SK-N-SH (cell line): Measurements from ENCODE around the gene TMEM150A. TPM values are rescaled to one million over a fixed set of nuclear protein-coding genes. Genes with fewer than 3 reads are reported as not detected.

Experiments
- CTCF ChIA-PET: fragments of 300-600, 350-600 bp; formaldehyde crosslinking; extraction: SDS; loops from one replicate; lab custom pipeline; 2021; lab: Yijun Ruan, JAX
- POLR2A ChIA-PET: fragments of 350-600 bp; sonication (Branson Sonifier 250); formaldehyde crosslinking; extraction: SDS; loops from one replicate; lab custom pipeline; 2020; ENCODE audit warnings: antibody characterized with exemption, inconsistent platforms; lab: Yijun Ruan, JAX
- DNase-seq: peaks from one replicate; pipeline ENCODE4 v3.0.0; 2012
- H2AFZ ChIP-seq: fragments of 200-600 bp; sonication (generic); 2 replicates; pipeline ENCODE4 v1.8.1; 2016; ENCODE audit warnings: antibody characterized with exemption, mild to moderate bottlenecking, low read depth
- H3F3A ChIP-seq: fragments of 200-600 bp; sonication (generic); replicated peaks from 2 replicates; pipeline ENCODE3; 2016; ENCODE audit warnings: antibody characterized with exemption, mild to moderate bottlenecking; ENCODE audit not compliant: insufficient read depth
- H3K27ac ChIP-seq, 2 experiments: fragments of 200-500 bp in 1 of 2; fragments of 200-600 bp in 1 of 2; sonication (Bioruptor generic) in 1 of 2; sonication (generic), shearing (Covaris generic) in 1 of 2; 2 replicates each; pipeline versions ENCODE4 v1.5.1 to v1.6.1; 2014 to 2016; ENCODE audit warnings: low read depth in 2 of 2, inconsistent platforms in 1 of 2, low read length in 1 of 2, mild to moderate bottlenecking in 1 of 2, mixed read lengths in 1 of 2
- H3K27me3 ChIP-seq: fragments of 200-600 bp; sonication (generic), shearing (Covaris generic); 2 replicates; pipeline ENCODE4 v1.6.1; 2016; ENCODE audit warnings: mixed run types; ENCODE audit not compliant: insufficient read depth
- H3K36me3 ChIP-seq, 2 experiments: fragments of 200-500 bp in 1 of 2; fragments of 200-600 bp in 1 of 2; sonication (Bioruptor generic) in 1 of 2; sonication (generic) in 1 of 2; replicated peaks in 1 of 2; 2 replicates each; pipeline versions ENCODE3 to v1.5.1; 2014 to 2016; ENCODE audit warnings: low read length in 1 of 2, mild to moderate bottlenecking in 1 of 2; ENCODE audit not compliant: insufficient read depth in 2 of 2, control insufficient read depth in 1 of 2
- H3K4me1 ChIP-seq, 2 experiments: fragments of 200-500 bp in 1 of 2; fragments of 200-600 bp in 1 of 2; sonication (Bioruptor generic) in 1 of 2; sonication (generic), shearing (Covaris generic) in 1 of 2; 2 replicates each; pipeline versions ENCODE4 v1.5.1 to v1.6.1; 2014 to 2016; ENCODE audit warnings: low read depth in 1 of 2, low read length in 1 of 2, mixed run types in 1 of 2; ENCODE audit not compliant: insufficient read depth in 2 of 2, control insufficient read depth in 1 of 2
- H3K4me2 ChIP-seq: fragments of 200-600 bp; sonication (generic), shearing (Covaris generic); 2 replicates; pipeline ENCODE4 v1.6.1; 2017; ENCODE audit warnings: mixed run types
- H3K4me3 ChIP-seq, 2 experiments: fragments of 200-500 bp in 1 of 2; fragments of 200-600 bp in 1 of 2; sonication (Bioruptor generic) in 1 of 2; sonication (generic), shearing (Covaris generic) in 1 of 2; 2 replicates each; pipeline versions ENCODE4 v1.5.1 to v1.8.1; 2014 to 2016; ENCODE audit warnings: low read depth in 2 of 2, inconsistent platforms in 1 of 2, low read length in 1 of 2, mild to moderate bottlenecking in 1 of 2, mixed read lengths in 1 of 2, moderate library complexity in 1 of 2
- H3K79me2 ChIP-seq: fragments of 200-600 bp; sonication (generic); 2 replicates; pipeline ENCODE4 v1.8.1; 2017; ENCODE audit warnings: mild to moderate bottlenecking; ENCODE audit not compliant: insufficient read depth
- H3K9ac ChIP-seq: fragments of 200-600 bp; sonication (generic); 2 replicates; pipeline ENCODE4 v1.6.1; 2017; ENCODE audit warnings: mixed run types
- H3K9me2 ChIP-seq: fragments of 200-600 bp; sonication (generic); 2 replicates; pipeline ENCODE4 v1.6.1; 2017; ENCODE audit warnings: mixed run types
- H3K9me3 ChIP-seq: fragments of 200-600 bp; sonication (generic); 2 replicates; pipeline ENCODE4 v1.6.1; 2017; ENCODE audit warnings: mixed run types, mild to moderate bottlenecking, moderate library complexity
- H4K20me1 ChIP-seq: fragments of 200-600 bp; sonication (generic); 2 replicates; pipeline ENCODE4 v1.6.1; 2017; ENCODE audit warnings: mild to moderate bottlenecking, mixed run types; ENCODE audit not compliant: insufficient read depth
- CHD2 ChIP-seq: fragments of 150-350 bp; IDR thresholded peaks from 2 replicates; pipeline ENCODE4 v1.6.1; 2018; ENCODE audit warnings: low read length; ENCODE audit not compliant: partially characterized antibody
- EP300 ChIP-seq, 2 experiments: IDR thresholded peaks; 2 replicates each; pipeline versions ENCODE4 v1.4.0 to v1.6.1; 2012; ENCODE audit warnings: borderline replicate concordance in 1 of 2, low read depth in 1 of 2, low read length in 1 of 2
- FOSL2 ChIP-seq: IDR thresholded peaks from 2 replicates; pipeline ENCODE4 v1.4.0; 2012; ENCODE audit warnings: low read depth, mild to moderate bottlenecking, moderate library complexity, borderline replicate concordance
- FOXJ3 ChIP-seq: sonication (generic); formaldehyde crosslinking; IDR thresholded peaks from 2 replicates; pipeline ENCODE4 v1.5.1; 2020; ENCODE audit warnings: mild to moderate bottlenecking, missing genetic modification reagents
- GABPA ChIP-seq: IDR thresholded peaks from 2 replicates; pipeline ENCODE4 v1.4.0; 2012; ENCODE audit warnings: low read depth, mild to moderate bottlenecking
- GATA2 ChIP-seq: sonication (generic); formaldehyde crosslinking; IDR thresholded peaks from 2 replicates; pipeline ENCODE4 v1.5.0; 2020; ENCODE audit warnings: mild to moderate bottlenecking, missing genetic modification reagents
- JUND ChIP-seq: IDR thresholded peaks from 2 replicates; pipeline ENCODE4 v1.4.0; 2012
- MEF2A ChIP-seq: IDR thresholded peaks from 2 replicates; pipeline ENCODE4 v1.4.0; 2012; ENCODE audit warnings: low read depth, borderline replicate concordance
- MXI1 ChIP-seq: IDR thresholded peaks from 2 replicates; pipeline ENCODE4 v1.6.1; 2012; ENCODE audit warnings: mild to moderate bottlenecking, low read depth, low read length, improper control_type of control experiment
- NFIC ChIP-seq: IDR thresholded peaks from 2 replicates; pipeline ENCODE4 v1.4.0; 2012; ENCODE audit warnings: borderline replicate concordance
- POLR2AphosphoS5 ChIP-seq: IDR thresholded peaks from 2 replicates; pipeline ENCODE4 v1.6.1; 2012; ENCODE audit warnings: low read depth, low read length
- RAD21 ChIP-seq: IDR thresholded peaks from 2 replicates; pipeline ENCODE4 v1.6.1; 2012; ENCODE audit warnings: mild to moderate bottlenecking, low read length
- SMC3 ChIP-seq: IDR thresholded peaks from 2 replicates; pipeline ENCODE4 v1.6.1; 2012; ENCODE audit warnings: low read depth, low read length, improper control_type of control experiment
- TAF1 ChIP-seq: IDR thresholded peaks from 2 replicates; pipeline ENCODE4 v1.6.1; 2012; ENCODE audit warnings: low read depth, mild to moderate bottlenecking, low read length, moderate library complexity, borderline replicate concordance
- YY1 ChIP-seq: IDR thresholded peaks from 2 replicates; pipeline ENCODE4 v1.4.0; 2012; ENCODE audit warnings: low read depth, mild to moderate bottlenecking
- WGBS: methylation state at CpG from one replicate; pipeline ENCODE4 v1.1.6; 2017; ENCODE audit warnings: low lambda C conversion rate; 5-methylcytosine and 5-hydroxymethylcytosine counted together
- polyA plus RNA-seq, 3 experiments: library from polyadenylated mRNA; depleted of rRNA; stranded (reverse); fragments of >200 nt; gene quantifications; 2 replicates each; pipeline ENCODE4 v1.2.3, GENCODE V29; 2012
- TF ChIP-seq, protein P1 (sequence below): IDR thresholded peaks from 2 replicates; pipeline ENCODE4 v1.4.0; 2012; ENCODE audit warnings: low read depth, borderline replicate concordance
- TF ChIP-seq, protein P2 (sequence below): fragments of 200-600 bp; sonication (generic); IDR thresholded peaks from 2 replicates; pipeline ENCODE4 v1.6.1; 2017; ENCODE audit warnings: antibody characterized with exemption, mild to moderate bottlenecking, moderate library complexity
- TF ChIP-seq, protein P3 (sequence below): fragments of 150-350 bp; IDR thresholded peaks from 2 replicates; pipeline ENCODE4 v1.6.1; 2017; ENCODE audit warnings: antibody characterized with exemption, low read length, low read depth, borderline replicate concordance
- TF ChIP-seq, protein P4 (sequence below): IDR thresholded peaks from 2 replicates; pipeline ENCODE4 v1.4.0; 2012; ENCODE audit warnings: low read depth

Gene TMEM150A
- polyA plus RNA-seq, 1 of the 3 experiments (the other 2 are of a cell fraction) = 20.2 TPM

DNA sequence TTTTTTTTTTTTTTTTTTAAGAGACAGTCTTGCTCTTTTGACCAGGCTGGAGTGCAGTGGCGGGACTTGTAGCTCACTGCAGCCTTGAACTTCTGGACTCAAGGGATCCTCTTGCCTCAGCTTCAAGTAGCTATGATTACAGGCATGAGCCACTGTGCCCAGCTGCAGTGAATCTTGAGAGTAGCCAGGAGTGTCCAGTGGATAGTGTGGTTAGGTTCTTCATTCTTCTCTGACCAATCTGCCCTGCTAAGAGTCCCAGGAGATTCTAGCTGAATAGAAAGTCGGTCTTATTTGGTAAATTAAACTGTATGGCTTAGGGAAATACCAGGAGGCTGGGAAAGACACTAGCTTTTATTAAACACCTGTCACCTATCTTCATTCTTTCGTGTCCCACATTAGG lies 28.8 kb upstream of the TMEM150A start:
- H3K79me2 ChIP-seq = peaks cover 27% of the 10 kb centered on the region
- H3K36me3 ChIP-seq = peaks cover 36 to 66% of the 10 kb centered on the region in 2 experiments
- ChIA-PET POLR2A (no interaction called here), CTCF (interaction anchor here (0.8 kb wide), 1 partner anchor 97 kb away, joined by 3 read pairs; no protein-coding TSS in a partner anchor)
- no peak overlapping the region for H3K4me3 ChIP-seq
- no peaks in the 10 kb centered on the region for H3K27me3 ChIP-seq
- no peaks in the 10 kb centered on the region for H3K9me2 ChIP-seq
- DNase-seq = no peak
- no peak overlapping the region for H3K9ac ChIP-seq
- H3K4me2 ChIP-seq = no peak overlapping the region
- peaks cover 23% of the 10 kb centered on the region for H3F3A ChIP-seq
- H3K27ac ChIP-seq = no peak overlapping the region
- peaks cover 8% of the 10 kb centered on the region; the same call in 1 of the 2 replicates for H4K20me1 ChIP-seq
- H3K4me1 ChIP-seq = no peaks in the 10 kb centered on the region
- 76% methylated on average over 3 of the region's 3 CpGs for WGBS
- H2AFZ ChIP-seq = no peak overlapping the region
- TF ChIP-seq, protein P1, sequence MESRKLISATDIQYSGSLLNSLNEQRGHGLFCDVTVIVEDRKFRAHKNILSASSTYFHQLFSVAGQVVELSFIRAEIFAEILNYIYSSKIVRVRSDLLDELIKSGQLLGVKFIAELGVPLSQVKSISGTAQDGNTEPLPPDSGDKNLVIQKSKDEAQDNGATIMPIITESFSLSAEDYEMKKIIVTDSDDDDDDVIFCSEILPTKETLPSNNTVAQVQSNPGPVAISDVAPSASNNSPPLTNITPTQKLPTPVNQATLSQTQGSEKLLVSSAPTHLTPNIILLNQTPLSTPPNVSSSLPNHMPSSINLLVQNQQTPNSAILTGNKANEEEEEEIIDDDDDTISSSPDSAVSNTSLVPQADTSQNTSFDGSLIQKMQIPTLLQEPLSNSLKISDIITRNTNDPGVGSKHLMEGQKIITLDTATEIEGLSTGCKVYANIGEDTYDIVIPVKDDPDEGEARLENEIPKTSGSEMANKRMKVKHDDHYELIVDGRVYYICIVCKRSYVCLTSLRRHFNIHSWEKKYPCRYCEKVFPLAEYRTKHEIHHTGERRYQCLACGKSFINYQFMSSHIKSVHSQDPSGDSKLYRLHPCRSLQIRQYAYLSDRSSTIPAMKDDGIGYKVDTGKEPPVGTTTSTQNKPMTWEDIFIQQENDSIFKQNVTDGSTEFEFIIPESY = no peak
- TF ChIP-seq SMC3 (no peak), JUND (no peak), MEF2A (no peak), TAF1 (no peak), YY1 (no peak), FOXJ3 (CRISPR knock-in tag) (no peak), GATA2 (no peak), FOSL2 (no peak), CHD2 (no peak), GABPA (no peak), EP300 (IDR thresholded peaks at IDR 0.05; ENCODE audit: borderline replicate concordance in 1 of 2, low read depth in 1 of 2, low read length in 1 of 2) (no peak), NFIC (no peak), RAD21 (no peak), MXI1 (no peak), POLR2AphosphoS5 (no peak)
- TF ChIP-seq, protein P2, sequence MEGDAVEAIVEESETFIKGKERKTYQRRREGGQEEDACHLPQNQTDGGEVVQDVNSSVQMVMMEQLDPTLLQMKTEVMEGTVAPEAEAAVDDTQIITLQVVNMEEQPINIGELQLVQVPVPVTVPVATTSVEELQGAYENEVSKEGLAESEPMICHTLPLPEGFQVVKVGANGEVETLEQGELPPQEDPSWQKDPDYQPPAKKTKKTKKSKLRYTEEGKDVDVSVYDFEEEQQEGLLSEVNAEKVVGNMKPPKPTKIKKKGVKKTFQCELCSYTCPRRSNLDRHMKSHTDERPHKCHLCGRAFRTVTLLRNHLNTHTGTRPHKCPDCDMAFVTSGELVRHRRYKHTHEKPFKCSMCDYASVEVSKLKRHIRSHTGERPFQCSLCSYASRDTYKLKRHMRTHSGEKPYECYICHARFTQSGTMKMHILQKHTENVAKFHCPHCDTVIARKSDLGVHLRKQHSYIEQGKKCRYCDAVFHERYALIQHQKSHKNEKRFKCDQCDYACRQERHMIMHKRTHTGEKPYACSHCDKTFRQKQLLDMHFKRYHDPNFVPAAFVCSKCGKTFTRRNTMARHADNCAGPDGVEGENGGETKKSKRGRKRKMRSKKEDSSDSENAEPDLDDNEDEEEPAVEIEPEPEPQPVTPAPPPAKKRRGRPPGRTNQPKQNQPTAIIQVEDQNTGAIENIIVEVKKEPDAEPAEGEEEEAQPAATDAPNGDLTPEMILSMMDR = no peak
- TF ChIP-seq, protein P3, sequence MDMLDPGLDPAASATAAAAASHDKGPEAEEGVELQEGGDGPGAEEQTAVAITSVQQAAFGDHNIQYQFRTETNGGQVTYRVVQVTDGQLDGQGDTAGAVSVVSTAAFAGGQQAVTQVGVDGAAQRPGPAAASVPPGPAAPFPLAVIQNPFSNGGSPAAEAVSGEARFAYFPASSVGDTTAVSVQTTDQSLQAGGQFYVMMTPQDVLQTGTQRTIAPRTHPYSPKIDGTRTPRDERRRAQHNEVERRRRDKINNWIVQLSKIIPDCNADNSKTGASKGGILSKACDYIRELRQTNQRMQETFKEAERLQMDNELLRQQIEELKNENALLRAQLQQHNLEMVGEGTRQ = no peak
- TF ChIP-seq, protein P4, sequence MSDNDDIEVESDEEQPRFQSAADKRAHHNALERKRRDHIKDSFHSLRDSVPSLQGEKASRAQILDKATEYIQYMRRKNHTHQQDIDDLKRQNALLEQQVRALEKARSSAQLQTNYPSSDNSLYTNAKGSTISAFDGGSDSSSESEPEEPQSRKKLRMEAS = no peak
- no peaks in the 10 kb centered on the region for H3K9me3 ChIP-seq
